ENCODE results near the gene ATPAF2. TPM values are rescaled to one million over a fixed set of nuclear protein-coding genes. Genes with fewer than 3 reads are reported as not detected.

Gene ATPAF2
- total and polyA plus RNA-seq, 4 donors = 12.9 to 20.1 (median 16.8) TPM

GRCh38 chr17:17978481-17979424 is 60.2 kb downstream of the ATPAF2 start:
- no peak for TF ChIP-seq MAX (IDR thresholded peaks at IDR 0.05)
- TF ChIP-seq HNF4A (conservative IDR thresholded peaks at IDR 0.05) = no peak
- TF ChIP-seq JUND (IDR thresholded peaks at IDR 0.05) = no peak
- TF ChIP-seq ATF3 (IDR thresholded peaks at IDR 0.05) = no peak
- TF ChIP-seq RAD21 (IDR thresholded peaks at IDR 0.05) = no peak
- no peak for TF ChIP-seq HNF4G (IDR thresholded peaks at IDR 0.05)
- TF ChIP-seq FOXA2 (IDR thresholded peaks at IDR 0.05) = no peak
- TF ChIP-seq FOXA1 (IDR thresholded peaks at IDR 0.05) = no peak
- no peak for TF ChIP-seq GABPA (IDR thresholded peaks at IDR 0.05 in 1 of 2, conservative IDR thresholded peaks at IDR 0.05 in 1 of 2)
- no peak for TF ChIP-seq EGR1 (IDR thresholded peaks at IDR 0.05; ENCODE audit: low read depth in 2 of 2)
- TF ChIP-seq TAF1 (conservative IDR thresholded peaks at IDR 0.05) = no peak
- no peak for TF ChIP-seq RXRA (IDR thresholded peaks at IDR 0.05)
- TF ChIP-seq NR2F2 (IDR thresholded peaks at IDR 0.05) = no peak
- no peak for TF ChIP-seq SP1 (IDR thresholded peaks at IDR 0.05)
- TF ChIP-seq, protein P1, sequence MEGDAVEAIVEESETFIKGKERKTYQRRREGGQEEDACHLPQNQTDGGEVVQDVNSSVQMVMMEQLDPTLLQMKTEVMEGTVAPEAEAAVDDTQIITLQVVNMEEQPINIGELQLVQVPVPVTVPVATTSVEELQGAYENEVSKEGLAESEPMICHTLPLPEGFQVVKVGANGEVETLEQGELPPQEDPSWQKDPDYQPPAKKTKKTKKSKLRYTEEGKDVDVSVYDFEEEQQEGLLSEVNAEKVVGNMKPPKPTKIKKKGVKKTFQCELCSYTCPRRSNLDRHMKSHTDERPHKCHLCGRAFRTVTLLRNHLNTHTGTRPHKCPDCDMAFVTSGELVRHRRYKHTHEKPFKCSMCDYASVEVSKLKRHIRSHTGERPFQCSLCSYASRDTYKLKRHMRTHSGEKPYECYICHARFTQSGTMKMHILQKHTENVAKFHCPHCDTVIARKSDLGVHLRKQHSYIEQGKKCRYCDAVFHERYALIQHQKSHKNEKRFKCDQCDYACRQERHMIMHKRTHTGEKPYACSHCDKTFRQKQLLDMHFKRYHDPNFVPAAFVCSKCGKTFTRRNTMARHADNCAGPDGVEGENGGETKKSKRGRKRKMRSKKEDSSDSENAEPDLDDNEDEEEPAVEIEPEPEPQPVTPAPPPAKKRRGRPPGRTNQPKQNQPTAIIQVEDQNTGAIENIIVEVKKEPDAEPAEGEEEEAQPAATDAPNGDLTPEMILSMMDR (IDR thresholded peaks at IDR 0.05; ENCODE audit: low read depth, low read length, missing input control) = no peak
- TF ChIP-seq ZBTB33 (IDR thresholded peaks at IDR 0.05) = no peak
- no peak for TF ChIP-seq YY1 (IDR thresholded peaks at IDR 0.05)
- no peak overlapping the region for H3K9ac ChIP-seq (ENCODE audit: low read depth in 1 of 2, low read length in 2 of 2)
- WGBS = 88% methylated on average over 14 of the region's 14 CpGs

DNA sequence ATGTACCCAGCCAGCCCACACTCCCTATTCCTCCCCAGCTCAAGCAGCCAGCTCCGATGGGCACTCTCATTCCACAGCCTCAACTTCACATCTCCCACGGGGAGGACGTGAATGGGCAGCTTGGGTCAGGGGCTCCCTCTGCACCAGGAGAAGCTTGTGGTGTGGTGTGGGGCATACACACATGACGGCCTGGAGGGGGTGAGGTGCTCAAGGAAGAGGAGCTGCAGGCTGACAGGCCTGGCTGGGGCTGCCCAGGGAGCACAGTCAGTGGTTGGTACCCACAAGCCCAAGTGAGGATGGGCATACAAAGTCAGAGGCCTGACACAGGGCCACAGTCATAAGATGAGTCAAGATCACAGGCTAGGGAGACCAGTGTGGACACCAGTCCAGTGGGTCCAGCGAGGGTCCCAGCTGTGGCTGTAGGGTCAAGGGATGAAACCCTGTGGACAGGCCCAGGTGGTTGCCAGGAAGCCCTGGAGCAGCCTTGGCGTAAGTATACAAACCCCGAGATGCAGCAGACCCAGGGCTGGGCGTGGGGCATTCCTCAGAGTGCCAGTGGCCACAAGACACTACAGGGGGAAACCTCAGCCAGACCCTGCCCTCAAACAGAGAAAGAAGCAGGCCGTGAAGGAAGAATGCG is 61.9 kb downstream of the ATPAF2 start:
- H3K36me3 ChIP-seq (ENCODE audit: control insufficient read depth in 4 of 4, insufficient read depth in 3 of 4, low read depth in 1 of 4, low read length in 3 of 4) = no peaks in the 10 kb centered on the region
- H3K9ac ChIP-seq (ENCODE audit: low read depth in 1 of 2, low read length in 2 of 2) = no peak overlapping the region
- H3K27me3 ChIP-seq (ENCODE audit: control insufficient read depth in 4 of 4, insufficient read depth in 4 of 4, low read length in 3 of 4) = no peaks in the 10 kb centered on the region
- no peak for DNase-seq (ENCODE audit: low spot score)
- TF ChIP-seq JUND (IDR thresholded peaks at IDR 0.05) (no peak), RAD21 (IDR thresholded peaks at IDR 0.05) (no peak), EGR1 (IDR thresholded peaks at IDR 0.05; ENCODE audit: low read depth in 2 of 2) (no peak), ATF3 (IDR thresholded peaks at IDR 0.05) (no peak), YY1 (IDR thresholded peaks at IDR 0.05) (no peak), HNF4A (conservative IDR thresholded peaks at IDR 0.05) (no peak), GABPA (IDR thresholded peaks at IDR 0.05 in 1 of 2, conservative IDR thresholded peaks at IDR 0.05 in 1 of 2) (no peak), NR2F2 (IDR thresholded peaks at IDR 0.05) (no peak), TAF1 (conservative IDR thresholded peaks at IDR 0.05) (no peak), FOXA1 (IDR thresholded peaks at IDR 0.05) (no peak), SP1 (IDR thresholded peaks at IDR 0.05) (no peak), RXRA (IDR thresholded peaks at IDR 0.05) (no peak), FOXA2 (IDR thresholded peaks at IDR 0.05) (no peak)
- TF ChIP-seq, protein P2, sequence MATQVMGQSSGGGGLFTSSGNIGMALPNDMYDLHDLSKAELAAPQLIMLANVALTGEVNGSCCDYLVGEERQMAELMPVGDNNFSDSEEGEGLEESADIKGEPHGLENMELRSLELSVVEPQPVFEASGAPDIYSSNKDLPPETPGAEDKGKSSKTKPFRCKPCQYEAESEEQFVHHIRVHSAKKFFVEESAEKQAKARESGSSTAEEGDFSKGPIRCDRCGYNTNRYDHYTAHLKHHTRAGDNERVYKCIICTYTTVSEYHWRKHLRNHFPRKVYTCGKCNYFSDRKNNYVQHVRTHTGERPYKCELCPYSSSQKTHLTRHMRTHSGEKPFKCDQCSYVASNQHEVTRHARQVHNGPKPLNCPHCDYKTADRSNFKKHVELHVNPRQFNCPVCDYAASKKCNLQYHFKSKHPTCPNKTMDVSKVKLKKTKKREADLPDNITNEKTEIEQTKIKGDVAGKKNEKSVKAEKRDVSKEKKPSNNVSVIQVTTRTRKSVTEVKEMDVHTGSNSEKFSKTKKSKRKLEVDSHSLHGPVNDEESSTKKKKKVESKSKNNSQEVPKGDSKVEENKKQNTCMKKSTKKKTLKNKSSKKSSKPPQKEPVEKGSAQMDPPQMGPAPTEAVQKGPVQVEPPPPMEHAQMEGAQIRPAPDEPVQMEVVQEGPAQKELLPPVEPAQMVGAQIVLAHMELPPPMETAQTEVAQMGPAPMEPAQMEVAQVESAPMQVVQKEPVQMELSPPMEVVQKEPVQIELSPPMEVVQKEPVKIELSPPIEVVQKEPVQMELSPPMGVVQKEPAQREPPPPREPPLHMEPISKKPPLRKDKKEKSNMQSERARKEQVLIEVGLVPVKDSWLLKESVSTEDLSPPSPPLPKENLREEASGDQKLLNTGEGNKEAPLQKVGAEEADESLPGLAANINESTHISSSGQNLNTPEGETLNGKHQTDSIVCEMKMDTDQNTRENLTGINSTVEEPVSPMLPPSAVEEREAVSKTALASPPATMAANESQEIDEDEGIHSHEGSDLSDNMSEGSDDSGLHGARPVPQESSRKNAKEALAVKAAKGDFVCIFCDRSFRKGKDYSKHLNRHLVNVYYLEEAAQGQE (IDR thresholded peaks at IDR 0.05) = no peak
- TF ChIP-seq, protein P1 (IDR thresholded peaks at IDR 0.05; ENCODE audit: low read depth, low read length, missing input control) = no peak
- no peak overlapping the region for H3K27ac ChIP-seq (ENCODE audit: low read depth in 1 of 2, low read length in 2 of 2)
- 87% methylated on average over 10 of the region's 10 CpGs for WGBS
- no peaks in the 10 kb centered on the region for H3K9me3 ChIP-seq (ENCODE audit: control insufficient read depth in 4 of 4, low read length in 3 of 4)
- no peak overlapping the region for H3K4me3 ChIP-seq (ENCODE audit: low read depth in 1 of 3, low read length in 3 of 3)
- peaks cover 0 to 6% (median 5%) of the 10 kb centered on the region in 4 donors for H3K4me1 ChIP-seq (ENCODE audit: control insufficient read depth in 4 of 4, insufficient read depth in 4 of 4, low read length in 3 of 4)

More at GRCh38 chr17:17978481-17979424, 60.2 kb downstream of the ATPAF2 start:
- Histone ChIP-seq H3K4me3 (ENCODE audit: low read depth in 1 of 3, low read length in 3 of 3) (no peak overlapping the region), H3K9me3 (ENCODE audit: control insufficient read depth in 4 of 4, low read length in 3 of 4) (no peaks in the 10 kb centered on the region), H3K4me1 (ENCODE audit: control insufficient read depth in 4 of 4, insufficient read depth in 4 of 4, low read length in 3 of 4) (no peaks in the 10 kb centered on the region), H3K36me3 (ENCODE audit: control insufficient read depth in 4 of 4, insufficient read depth in 3 of 4, low read depth in 1 of 4, low read length in 3 of 4) (no peaks in the 10 kb centered on the region), H3K27ac (ENCODE audit: low read depth in 1 of 2, low read length in 2 of 2) (no peak overlapping the region), H3K27me3 (ENCODE audit: control insufficient read depth in 4 of 4, insufficient read depth in 4 of 4, low read length in 3 of 4) (no peaks in the 10 kb centered on the region)
- DNase-seq (ENCODE audit: low spot score) = no peak
